HG03175 (cell line): ENCODE measurements around the gene HDAC5.
A peak's percentile ranks its signal among the peaks of the same experiment; 100 is the strongest.
"Not testable (repeated sequence)": the region's sequence is repeated elsewhere in the genome, so short reads cannot be mapped to it uniquely, and the experiment has no call there.

Experiments
- ATAC-seq: cut with Tn5 transposase; IDR thresholded peaks from one replicate; pipeline ENCODE4 v1.9.1; 2021; ENCODE audit warnings: mild to moderate bottlenecking, moderate library complexity; ENCODE audit not compliant: unreplicated experiment

Gene HDAC5

DNA sequence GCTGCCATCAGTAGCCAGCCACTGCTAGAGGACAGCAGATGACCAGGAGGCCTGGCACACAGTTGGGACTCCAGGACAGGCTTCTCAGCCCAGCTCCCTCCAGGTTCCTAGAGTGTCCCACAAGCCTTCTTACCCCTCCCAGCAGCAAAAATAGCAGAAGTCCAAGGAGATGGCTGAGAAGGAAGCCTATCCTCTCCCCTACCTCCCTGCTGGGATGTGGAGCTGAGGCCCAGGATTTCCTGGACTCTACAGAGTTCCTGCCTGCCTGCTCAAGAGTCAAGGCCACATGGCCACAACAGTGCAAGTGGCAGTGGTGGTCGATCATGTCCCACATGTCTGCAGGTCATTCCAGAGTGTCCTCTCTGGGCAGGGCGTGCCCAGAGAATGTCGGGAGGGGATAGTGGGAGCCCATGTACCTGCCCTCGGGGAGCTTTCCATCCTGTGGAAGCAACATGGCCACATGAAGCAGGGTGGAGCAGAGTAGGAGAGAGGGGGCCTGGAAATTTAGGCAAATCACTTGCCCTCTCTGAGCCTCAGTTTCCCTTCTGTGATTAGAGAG lies 10.6 kb upstream of the HDAC5 start:
- ATAC-seq = no peak

DNA sequence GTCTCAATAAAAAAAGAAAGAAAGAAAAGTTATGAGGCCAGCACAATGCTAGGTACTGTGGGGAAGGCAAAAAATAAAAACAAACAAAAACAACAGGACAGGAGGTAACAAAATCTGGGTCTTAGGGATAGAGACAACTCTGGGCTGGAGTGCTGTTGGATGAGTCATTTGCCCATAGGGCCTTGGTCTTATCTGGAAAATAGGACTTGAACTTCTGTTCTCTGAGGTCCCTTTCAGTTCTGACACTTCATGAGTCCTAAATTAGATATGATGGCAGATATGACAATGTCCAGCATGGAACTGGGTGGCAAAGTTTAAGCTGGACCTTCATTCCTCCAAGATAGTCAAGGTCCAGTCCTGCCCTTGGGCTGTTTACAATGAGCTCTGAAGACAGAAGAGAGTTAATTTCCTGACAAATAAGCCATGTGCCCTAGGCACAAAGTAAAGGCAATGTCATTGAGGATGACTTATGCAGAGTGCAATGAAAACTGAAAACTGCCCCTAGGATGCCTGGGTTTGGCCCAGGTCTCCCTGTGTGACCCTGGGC lies 8.9 kb upstream of the HDAC5 start:
- no peak for ATAC-seq

DNA sequence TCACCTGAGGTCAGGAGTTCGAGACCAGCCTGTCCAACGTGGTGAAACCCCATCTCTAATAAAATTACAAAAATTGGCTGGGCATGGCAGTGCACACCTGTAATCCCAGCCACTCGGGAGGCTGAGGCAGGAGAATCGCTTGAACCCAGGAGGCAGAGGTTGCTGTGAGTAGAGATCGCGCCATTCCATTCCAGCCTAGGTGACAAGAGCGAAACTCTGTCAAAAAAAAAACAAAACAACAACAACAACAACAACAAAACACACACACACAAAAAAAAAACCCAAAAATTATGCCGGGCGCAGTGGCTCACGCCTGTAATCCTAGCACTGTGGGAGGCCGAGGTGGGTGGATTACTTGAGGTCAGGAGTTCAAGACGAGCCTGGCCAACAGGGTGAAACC lies 7.9 kb upstream of the HDAC5 start:
- ATAC-seq = not testable (repeated sequence)

DNA sequence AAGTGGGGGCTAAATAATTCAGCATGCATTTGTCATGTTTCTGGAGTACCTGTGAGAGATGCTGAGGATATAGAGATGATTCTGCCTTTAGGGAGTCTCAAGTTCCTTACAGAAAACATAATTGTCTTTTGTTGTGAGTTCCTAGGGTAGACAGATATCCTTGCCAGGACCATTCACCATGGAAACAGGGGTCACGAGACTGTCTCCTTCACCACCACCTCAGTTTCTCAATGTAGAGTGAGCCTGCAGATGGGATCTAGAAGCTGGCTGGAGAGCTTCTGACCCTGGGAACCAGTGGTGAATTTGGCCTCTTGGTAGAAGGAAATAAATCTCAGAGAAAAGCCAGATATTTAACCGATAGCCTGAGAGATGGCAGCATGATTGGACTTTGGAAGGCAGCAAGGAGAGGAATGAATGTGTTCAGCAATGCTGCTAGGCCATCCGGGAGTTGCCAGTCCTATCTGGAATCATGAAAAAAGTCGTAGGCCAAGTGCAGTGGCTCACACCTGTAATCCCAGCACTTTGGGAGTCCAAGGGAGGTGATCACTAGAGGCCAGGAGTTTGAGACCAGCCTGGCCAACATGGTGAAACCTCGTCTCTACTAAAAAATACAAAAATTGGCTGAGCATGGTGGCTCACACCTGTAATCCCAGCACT lies 7.4 kb upstream of the HDAC5 start:
- ATAC-seq = no peak

DNA sequence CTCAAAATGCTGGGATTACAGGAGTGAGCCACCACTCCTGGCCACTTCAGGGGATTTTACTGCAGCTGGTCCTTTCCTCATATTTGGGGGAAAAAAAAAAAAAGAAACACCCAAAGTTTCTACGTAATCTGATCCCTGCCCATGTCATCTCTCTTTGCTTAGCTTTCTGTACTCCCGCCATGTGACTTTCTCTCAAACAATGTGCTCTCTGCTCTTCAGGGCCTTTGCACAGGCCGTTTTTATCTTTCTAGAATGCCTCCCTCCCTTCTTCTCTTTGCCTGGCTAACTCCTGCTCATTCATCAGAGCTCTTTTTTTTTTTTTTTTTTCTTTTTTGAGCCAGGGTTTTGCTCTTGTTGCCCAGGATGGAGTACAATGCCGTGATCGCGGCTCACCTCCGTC lies 4.9 kb upstream of the HDAC5 start:
- ATAC-seq = no peak

DNA sequence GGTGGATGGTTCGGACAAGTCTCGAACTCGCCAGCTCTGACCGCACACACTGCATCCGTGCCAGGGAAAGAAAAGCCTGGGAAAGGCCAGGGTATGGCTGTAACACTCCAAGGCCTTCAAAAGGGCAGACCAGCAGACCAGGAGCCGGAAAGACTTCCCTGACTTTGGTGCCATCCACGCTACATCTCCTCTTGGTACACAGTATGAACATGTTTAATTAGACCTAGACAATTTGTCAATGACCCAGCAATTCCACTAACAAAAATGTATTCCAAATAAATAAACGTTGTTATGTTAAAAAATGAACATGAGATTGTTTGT lies 637 bp upstream of the HDAC5 start:
- ATAC-seq = no peak

DNA sequence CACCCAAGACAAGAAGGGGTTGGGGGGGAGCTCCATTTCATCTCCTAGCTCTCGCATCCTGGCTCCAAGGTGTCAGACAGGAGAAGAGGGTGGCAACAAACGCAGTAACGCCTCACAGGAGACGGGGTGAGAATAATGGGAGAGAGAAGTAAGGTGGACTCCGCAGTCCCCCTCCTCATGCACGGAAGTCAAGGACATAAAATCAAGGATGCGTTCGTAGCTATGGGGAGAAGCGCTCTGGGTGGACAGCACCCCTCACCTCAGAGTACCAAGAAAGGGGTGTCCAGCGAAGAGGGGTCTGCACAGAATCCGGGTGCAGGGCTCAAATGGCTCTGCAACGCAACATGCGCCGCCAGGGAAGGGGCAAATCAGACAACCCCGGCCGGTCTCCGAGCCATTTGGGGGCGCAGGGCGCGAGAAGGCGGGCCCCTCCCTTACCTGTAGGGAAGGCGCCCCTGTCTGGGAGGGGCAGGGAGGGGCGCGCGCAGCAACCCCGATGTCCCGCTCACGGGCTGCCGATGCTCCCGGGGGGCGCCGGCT lies 555 bp downstream of the HDAC5 start:
- ATAC-seq = peak; percentile 20

DNA sequence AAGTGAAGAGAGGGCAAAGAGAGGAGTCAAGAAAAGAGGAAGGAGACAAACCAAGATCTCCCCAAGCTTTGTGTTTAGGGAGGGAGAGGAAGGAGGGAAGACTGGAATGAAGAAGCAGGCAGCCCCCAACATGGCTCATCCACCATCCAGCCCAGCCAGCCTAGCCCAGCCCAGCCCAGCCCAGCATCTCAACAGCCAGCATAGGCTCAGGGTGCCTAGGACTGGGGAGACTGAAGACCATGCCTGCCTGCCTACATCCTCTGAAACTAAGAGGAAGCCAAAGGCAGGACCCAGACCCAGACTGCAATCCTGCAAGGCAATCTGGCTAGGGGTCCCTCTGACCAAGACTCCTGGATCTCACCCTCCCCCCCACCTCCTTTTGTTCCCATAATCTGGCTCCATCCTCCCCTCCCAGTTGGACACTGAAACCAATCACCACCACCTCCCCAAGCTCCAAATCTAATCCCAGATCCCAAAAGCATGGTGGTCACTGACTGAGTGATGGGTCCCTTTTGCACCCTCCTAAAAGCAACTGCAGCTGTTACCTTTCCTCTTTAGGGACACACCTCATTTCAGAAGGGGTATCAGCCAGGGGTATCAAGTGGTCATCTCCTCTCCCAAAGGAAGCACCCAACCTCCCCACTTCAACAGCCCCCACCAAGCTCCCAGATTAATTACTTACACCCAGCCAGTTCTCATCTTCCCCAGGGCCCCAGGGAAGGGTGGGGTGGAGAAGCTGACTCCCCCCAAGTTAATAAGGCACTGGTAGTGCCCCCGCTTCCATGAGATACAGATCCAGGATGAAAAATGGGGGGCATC lies 1.2 kb downstream of the HDAC5 start:
- no peak for ATAC-seq

DNA sequence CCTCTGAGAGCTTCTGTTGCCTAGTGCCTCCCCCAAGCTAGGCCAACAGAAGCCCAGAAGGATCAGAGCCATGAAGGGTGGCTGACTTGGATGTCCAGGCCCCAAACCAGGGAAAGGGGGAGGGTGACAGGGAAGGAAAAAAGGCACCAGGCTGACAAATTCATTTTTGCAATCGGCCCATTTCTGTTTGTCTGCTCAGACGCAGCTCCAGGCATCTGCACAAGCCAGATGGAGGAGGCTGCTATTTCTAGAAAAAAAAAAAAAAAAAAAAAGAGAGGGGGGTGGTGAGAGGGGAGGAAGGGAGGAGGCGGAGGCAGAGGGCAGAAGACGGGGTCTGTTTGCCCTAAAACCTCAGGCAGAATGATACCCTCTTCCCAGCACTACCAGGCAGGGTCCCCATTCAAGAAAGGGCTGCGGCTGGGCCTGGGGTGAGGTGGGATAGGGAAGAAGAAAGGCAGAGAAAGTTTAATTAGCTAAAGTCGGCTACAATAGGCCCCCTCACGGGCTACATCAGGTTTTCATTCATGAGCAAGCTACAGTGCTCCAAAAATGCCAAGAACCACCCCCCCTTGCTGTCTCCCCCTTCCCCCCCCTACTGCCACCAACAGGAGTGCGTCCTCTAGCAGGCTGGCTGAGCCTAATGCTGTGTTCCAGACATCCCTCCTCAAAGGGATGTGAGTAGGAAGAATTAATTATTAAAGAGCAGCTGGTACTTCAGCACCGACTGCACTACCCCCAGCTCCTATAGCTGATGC lies 2.4 kb downstream of the HDAC5 start:
- no peak for ATAC-seq

DNA sequence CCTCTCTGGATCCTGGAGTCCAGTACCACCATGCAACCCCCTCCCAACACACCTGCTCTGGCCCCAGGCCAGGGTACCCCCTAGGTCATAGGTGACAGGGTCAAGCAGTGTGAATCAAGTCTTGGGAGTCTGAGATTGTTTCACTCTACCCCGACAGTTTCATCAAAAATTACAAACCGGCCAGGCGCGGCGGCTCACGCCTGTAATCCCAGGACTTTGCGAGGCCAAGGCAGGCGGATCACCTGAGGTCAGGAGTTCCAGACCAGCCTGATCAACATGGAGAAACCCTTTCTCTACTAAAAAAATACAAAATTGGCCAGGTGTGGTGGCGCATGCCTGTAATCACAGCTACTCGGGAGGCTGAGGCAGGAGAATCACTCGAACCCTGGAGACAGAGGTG lies 3.2 kb downstream of the HDAC5 start:
- not testable (repeated sequence) for ATAC-seq

DNA sequence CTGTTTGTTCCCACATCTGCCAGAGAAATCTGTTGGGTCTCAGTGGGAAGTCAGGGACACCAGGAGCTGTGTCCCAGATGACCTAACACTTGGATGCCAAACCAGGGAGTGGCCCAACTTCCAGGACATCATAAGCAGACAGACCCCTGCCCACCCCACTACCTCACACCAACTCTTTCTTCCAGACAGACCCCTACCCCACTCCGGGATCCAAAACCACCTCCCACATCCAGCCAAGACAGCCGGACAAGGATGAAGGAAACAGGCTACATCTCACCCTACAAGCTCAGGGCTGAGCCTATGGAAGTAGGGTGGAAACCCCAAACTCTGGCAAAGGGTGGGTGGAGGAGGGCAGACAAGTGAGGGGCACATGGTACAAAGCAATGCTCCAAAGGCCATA lies 3.6 kb downstream of the HDAC5 start:
- ATAC-seq = no peak

DNA sequence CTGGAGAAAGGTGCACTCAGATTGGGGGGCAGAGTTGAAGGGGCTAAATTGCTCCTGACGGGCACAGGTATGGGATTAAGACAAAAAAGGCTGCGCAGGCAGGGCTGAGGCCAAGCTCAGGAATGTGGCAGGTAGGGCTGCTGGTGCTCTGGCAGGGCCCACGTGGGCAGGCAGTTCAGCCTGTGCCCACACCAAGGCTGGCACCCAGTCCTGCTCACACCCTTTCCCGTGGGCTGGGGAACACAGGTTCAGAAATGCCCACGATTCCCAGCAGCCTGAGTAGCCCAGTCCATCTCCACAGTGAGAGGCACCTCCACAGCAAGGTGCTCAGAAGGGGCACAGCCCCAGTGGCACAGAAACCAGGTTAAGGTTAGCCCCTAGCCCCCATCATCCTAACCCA lies 4.4 kb downstream of the HDAC5 start:
- no peak for ATAC-seq

DNA sequence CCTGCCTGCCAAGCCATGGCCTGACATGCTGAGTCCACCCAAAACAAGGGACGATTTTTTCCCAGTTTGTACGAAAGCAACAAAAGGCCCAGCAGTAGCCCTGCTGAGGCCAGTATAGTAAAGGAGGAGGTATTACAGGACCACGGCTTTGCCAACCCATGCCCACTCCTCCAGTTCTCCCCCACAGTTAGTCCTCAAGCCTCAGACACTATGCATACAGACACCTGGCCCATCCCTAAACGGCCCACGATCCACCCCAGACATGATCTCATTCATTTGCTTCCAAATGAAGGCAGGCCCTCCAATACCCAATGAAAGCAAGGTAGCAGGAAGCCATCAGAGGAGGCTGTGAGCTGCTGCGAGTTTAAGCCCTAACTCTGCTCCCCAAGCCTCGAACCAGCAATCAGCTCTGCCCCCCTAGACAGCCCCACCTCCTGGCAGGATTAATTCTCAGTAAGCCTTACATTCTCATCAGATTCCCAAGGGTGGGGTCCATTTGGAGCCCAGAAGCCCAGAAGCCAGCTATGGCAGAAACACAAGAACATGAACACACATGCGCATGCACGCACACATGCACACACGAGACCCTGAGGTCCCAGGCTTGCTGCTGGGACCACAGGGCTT lies 4.9 kb downstream of the HDAC5 start:
- ATAC-seq = no peak

DNA sequence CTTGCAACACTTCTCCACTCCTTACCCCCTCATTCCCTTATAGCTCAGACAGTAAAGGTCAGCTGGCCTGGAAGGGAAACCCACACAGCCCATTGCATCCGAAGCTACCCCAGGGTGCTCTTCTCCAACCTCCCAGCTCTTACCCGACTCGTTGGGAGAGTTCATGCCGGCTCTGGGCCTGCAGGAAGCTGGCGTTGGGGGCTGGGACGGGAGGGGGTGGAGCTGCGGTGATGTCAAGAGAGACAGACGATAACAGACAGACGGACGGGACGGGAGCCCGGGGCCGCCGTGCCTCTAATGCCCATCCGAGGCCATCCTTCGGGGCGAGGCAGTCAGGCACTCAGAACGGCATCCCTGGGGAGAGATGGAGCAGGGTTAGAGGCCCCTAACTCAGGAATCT lies 6.1 kb downstream of the HDAC5 start:
- ATAC-seq = no peak

DNA sequence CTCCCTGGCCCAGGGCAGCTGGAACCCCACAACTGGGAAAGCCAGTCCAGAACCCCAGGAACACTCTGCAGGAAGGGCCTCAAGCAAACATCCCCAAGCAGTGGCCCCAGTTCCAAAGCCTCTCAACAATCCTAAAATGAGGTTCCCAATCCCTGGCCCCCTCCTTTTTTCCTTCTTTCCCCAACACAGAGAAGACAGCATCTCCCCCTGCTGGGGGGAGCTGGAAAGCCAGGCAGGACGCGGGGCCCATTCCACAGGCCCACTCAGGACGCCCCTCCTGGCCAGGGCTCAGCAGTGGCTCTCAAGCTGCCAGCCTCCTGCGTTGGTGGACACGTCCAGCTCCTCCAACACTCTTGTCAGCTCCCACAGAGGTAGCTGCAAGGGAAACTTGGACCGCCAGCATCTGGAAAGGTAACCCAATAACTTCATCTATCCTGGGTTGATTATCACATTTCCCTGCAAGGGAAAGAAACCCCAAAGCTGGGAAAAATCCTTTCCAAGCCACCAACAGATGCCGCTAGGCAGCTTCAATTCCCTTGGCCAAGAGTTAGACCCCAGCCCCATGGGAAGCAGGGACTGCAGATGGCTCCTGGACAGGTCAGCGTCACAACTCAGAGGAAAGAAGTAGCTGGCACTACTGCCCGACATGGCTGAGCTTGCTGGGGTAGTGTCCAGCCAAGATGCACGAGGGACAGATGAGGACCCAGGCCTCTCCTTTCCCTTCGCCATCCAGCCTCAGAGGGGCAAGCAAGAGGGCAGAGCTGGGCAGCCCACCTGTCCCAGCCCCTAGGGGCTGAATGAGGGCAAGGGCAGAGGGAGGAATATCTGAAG lies 7.6 kb downstream of the HDAC5 start:
- no peak for ATAC-seq

DNA sequence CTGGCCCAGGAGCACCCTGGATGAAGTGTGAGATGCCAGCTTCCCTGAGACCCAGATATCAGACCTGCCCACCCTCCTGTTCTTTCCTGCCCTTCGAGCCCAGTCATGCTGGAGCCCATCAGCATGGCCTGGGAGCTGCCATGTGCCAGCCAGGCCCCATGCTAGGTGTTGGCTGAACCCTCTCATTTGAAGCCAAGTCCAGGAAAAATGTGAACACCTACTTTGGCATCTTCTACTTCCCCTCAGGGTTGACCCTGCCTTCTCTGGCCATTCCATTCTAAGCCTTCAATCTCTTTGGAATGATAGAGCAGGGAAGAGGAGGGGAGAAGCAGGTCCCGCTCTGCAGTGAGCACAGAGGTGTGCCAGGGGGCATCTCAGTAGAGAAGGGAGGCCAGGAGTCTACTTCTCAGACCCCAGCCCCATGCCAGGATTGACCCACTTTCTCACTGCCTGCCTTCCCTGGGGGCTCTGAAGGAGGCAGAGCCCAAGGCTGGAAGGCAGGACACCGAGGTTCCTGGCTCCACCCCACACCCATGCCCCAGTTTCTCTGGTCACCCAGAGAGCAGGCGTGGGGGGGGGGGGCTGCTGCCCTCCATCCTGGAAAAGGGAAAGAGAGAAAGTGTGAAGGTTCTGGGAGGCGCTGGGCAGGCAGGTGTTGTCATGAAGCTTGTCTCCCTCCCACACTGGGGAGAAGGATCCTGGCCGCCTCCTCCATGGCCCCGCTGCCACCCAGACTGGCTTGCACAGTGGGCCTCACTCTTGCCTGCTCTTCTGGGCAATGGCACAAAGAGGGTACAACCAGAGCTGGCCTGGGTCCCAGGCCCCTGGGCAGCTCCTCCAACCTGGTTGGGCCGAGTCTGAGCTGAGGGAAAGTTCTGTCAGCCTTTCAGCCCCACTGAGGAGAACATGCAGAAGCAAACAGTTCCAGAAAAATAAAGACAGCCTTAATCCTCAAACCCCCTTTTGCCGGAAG lies 9.3 kb downstream of the HDAC5 start:
- ATAC-seq = no peak

DNA sequence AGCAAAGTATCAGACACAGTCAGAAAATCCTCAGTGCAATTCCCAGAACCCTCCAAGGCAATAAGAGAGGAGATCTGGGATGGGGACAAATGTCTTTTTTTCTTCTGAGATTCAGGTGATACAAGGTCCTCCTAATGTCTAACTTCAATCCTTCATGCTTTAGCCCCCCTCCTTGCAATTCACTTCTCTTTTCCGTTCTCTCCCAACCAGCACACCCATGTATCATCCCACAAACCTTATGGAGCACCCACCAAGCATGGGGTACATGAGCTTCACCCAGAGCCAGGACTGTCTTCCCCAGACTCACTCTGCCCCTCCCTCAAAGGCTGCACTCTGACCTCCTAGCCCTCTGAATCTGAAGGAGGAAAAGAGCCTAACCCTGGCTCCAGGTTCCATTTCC lies 10.1 kb downstream of the HDAC5 start:
- ATAC-seq = no peak
